Osteoblast (primary cell): Measurements from ENCODE around the gene SPAG6. TPM values are rescaled to one million over a fixed set of nuclear protein-coding genes. Genes with fewer than 3 reads are reported as not detected.

Experiments
- DNase-seq: peaks from one replicate; pipeline ENCODE4 v3.0.0; 2011; ENCODE audit warnings: low spot score, mixed read lengths; ENCODE audit not compliant: insufficient read length; ENCODE audit errors: missing footprints
- H2AFZ ChIP-seq: 2 replicates; pipeline ENCODE4 v1.6.0; 2011; ENCODE audit warnings: mild to moderate bottlenecking, low read length
- H3K27ac ChIP-seq: 2 replicates; pipeline ENCODE4 v1.5.1; 2011; ENCODE audit warnings: mild to moderate bottlenecking, low read depth, low read length, moderate library complexity
- H3K27me3 ChIP-seq: 2 replicates; pipeline ENCODE4 v1.6.0; 2012; ENCODE audit warnings: mild to moderate bottlenecking, control low read depth, inconsistent platforms, low read length, moderate library complexity; ENCODE audit not compliant: insufficient read depth
- H3K36me3 ChIP-seq: 2 replicates; pipeline ENCODE4 v1.5.1; 2011; ENCODE audit warnings: mild to moderate bottlenecking, low read length, control low read depth, moderate library complexity; ENCODE audit not compliant: insufficient read depth
- H3K4me1 ChIP-seq: 2 replicates; pipeline ENCODE4 v1.5.1; 2011; ENCODE audit warnings: mild to moderate bottlenecking, low read length, control low read depth, moderate library complexity; ENCODE audit not compliant: insufficient read depth
- H3K4me2 ChIP-seq: 2 replicates; pipeline ENCODE4 v1.6.0; 2011; ENCODE audit warnings: mild to moderate bottlenecking, low read length; ENCODE audit not compliant: insufficient read depth
- H3K4me3 ChIP-seq: fragments of 200-600 bp; sonication (generic); 3 replicates; pipeline ENCODE4 v1.5.1; 2012; ENCODE audit warnings: mild to moderate bottlenecking, low read length, inconsistent platforms; ENCODE audit not compliant: insufficient read depth
- H3K79me2 ChIP-seq: 2 replicates; pipeline ENCODE4 v1.6.0; 2012; ENCODE audit warnings: mild to moderate bottlenecking, low read length, control low read depth, inconsistent platforms; ENCODE audit not compliant: insufficient read depth
- H3K9me3 ChIP-seq: 2 replicates; pipeline ENCODE4 v1.5.1; 2011; ENCODE audit warnings: low read depth, low read length, control low read depth
- H4K20me1 ChIP-seq: 2 replicates; pipeline ENCODE4 v1.6.0; 2012; ENCODE audit warnings: mild to moderate bottlenecking, low read length, control low read depth; ENCODE audit not compliant: insufficient read depth
- total RNA-seq: library from RNA; depleted of rRNA; stranded (reverse); fragments of >200 nt; gene quantifications from 2 replicates; pipeline ENCODE4 v1.2.3, GENCODE V29; 2012
- TF ChIP-seq, protein P1 (sequence below): IDR thresholded peaks from 2 replicates; pipeline ENCODE4 v1.5.1; 2011; ENCODE audit warnings: mild to moderate bottlenecking, low read depth, low read length, moderate library complexity; ENCODE audit errors: extremely low read depth

The SPAG6 gene
- total RNA-seq, 1 donor = not detected

- no peaks in the 10 kb centered on the region for H3K36me3 ChIP-seq
- no peaks in the 10 kb centered on the region for H4K20me1 ChIP-seq
- no peak overlapping the region for H2AFZ ChIP-seq
- H3K4me3 ChIP-seq = no peak overlapping the region
- TF ChIP-seq, protein P1, sequence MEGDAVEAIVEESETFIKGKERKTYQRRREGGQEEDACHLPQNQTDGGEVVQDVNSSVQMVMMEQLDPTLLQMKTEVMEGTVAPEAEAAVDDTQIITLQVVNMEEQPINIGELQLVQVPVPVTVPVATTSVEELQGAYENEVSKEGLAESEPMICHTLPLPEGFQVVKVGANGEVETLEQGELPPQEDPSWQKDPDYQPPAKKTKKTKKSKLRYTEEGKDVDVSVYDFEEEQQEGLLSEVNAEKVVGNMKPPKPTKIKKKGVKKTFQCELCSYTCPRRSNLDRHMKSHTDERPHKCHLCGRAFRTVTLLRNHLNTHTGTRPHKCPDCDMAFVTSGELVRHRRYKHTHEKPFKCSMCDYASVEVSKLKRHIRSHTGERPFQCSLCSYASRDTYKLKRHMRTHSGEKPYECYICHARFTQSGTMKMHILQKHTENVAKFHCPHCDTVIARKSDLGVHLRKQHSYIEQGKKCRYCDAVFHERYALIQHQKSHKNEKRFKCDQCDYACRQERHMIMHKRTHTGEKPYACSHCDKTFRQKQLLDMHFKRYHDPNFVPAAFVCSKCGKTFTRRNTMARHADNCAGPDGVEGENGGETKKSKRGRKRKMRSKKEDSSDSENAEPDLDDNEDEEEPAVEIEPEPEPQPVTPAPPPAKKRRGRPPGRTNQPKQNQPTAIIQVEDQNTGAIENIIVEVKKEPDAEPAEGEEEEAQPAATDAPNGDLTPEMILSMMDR = no peak
- peak overlapping the region; percentile 66 for H3K27ac ChIP-seq
- no peak for DNase-seq
- no peaks in the 10 kb centered on the region for H3K9me3 ChIP-seq
- peaks cover 38% of the 10 kb centered on the region for H3K4me1 ChIP-seq
- H3K4me2 ChIP-seq = no peak overlapping the region
- H3K79me2 ChIP-seq = peaks cover 21% of the 10 kb centered on the region
- no peaks in the 10 kb centered on the region for H3K27me3 ChIP-seq
Measured at GRCh38 chr10:22434521-22434920, 89.2 kb downstream of the SPAG6 start.

GRCh38 chr10:22435650-22436049 lies 90.4 kb downstream of the SPAG6 start:
- H3K4me2 ChIP-seq = no peak overlapping the region
- H4K20me1 ChIP-seq = no peaks in the 10 kb centered on the region
- TF ChIP-seq, protein P1 = no peak
- H3K27me3 ChIP-seq = no peaks in the 10 kb centered on the region
- DNase-seq = peak; percentile 45
- H3K79me2 ChIP-seq = peaks cover 21% of the 10 kb centered on the region
- H3K4me1 ChIP-seq = peaks cover 34% of the 10 kb centered on the region
- H3K27ac ChIP-seq = peak overlapping the region; percentile 66
- H3K4me3 ChIP-seq = no peak overlapping the region
- H3K36me3 ChIP-seq = no peaks in the 10 kb centered on the region
- H2AFZ ChIP-seq = no peak overlapping the region
- H3K9me3 ChIP-seq = no peaks in the 10 kb centered on the region

DNA sequence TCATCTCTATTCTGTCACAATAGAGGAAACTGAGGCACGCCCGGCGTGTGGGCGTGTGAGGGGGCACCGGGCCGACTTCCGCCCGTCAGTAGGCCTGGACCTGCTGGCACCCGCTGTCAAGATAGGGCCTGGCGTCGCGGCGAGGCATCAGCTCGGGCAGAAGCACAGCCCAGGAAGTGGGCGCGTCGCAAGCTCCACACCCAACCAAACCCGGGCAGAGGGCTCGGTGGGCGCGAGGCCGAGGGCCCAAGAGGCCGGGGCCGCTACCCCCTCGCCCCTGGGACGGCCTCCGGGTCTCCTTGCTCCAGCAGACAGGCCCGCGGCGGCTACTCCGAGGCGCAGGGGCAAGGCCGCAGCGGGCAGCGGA lies 91.2 kb downstream of the SPAG6 start:
- no peaks in the 10 kb centered on the region for H3K36me3 ChIP-seq
- H3K27ac ChIP-seq = peak overlapping the region; percentile 96
- DNase-seq = no peak
- H2AFZ ChIP-seq = peak overlapping the region; percentile 95
- no peaks in the 10 kb centered on the region for H3K27me3 ChIP-seq
- peak overlapping the region; percentile 91 for H3K4me2 ChIP-seq
- H3K4me3 ChIP-seq = peak overlapping the region; percentile 87
- H3K4me1 ChIP-seq = peaks cover 34% of the 10 kb centered on the region
- TF ChIP-seq, protein P1 = no peak
- peaks cover 21% of the 10 kb centered on the region for H3K79me2 ChIP-seq
- H3K9me3 ChIP-seq = no peaks in the 10 kb centered on the region
- H4K20me1 ChIP-seq = no peaks in the 10 kb centered on the region

- Histone ChIP-seq H3K4me3 (peak overlapping the region; percentile 87), H3K4me2 (peak overlapping the region; percentile 91), H3K27ac (peak overlapping the region; percentile 96), H3K79me2 (peaks cover 21% of the 10 kb centered on the region), H3K27me3 (no peaks in the 10 kb centered on the region), H3K4me1 (peaks cover 34% of the 10 kb centered on the region), H3K9me3 (no peaks in the 10 kb centered on the region), H2AFZ (peak overlapping the region; percentile 95), H3K36me3 (no peaks in the 10 kb centered on the region), H4K20me1 (no peaks in the 10 kb centered on the region)
- DNase-seq = peak; percentile 82
- TF ChIP-seq, protein P1 = no peak
Measured at GRCh38 chr10:22436893-22437619, 91.8 kb downstream of the SPAG6 start.
